ENCODE data around the gene IFI27.
"Not testable (repeated sequence)": the region's sequence is repeated elsewhere in the genome, so short reads cannot be mapped to it uniquely, and the experiment has no call there.

Gene IFI27

DNA sequence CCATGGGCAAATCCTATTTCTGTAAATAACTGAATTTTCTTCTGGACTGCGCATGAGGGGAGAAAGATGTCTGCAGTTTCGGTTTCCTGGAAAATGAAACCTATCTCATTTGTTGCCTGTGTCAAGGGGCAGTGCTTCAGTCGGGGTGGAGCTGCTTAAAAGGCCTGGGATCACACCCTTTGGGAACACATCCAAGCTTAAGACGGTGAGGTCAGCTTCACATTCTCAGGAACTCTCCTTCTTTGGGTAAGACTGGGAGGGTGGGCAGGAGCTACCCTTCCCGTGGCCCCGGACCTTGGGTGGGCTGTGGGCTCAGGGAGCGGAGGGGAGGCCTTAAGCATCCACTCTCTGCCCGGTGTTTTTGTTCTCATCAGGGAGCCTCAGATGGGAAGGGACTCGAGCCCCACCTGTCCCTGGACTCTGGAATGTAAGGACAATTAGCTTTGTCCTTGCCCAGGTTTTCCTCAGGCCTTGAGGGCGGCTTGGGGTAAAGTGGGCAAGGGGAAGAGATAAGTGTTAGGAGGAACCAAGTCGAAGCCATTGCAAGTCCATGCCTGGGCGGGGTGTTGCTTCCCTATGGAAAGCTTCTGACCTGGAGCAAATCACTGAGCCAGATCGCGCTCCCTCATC is at the start of gene IFI27:
Gene IFI27, plus strand, starts transcription at position 185 of the 630 bp plus-strand sequence.
- DNase-seq, result no peak

DNA sequence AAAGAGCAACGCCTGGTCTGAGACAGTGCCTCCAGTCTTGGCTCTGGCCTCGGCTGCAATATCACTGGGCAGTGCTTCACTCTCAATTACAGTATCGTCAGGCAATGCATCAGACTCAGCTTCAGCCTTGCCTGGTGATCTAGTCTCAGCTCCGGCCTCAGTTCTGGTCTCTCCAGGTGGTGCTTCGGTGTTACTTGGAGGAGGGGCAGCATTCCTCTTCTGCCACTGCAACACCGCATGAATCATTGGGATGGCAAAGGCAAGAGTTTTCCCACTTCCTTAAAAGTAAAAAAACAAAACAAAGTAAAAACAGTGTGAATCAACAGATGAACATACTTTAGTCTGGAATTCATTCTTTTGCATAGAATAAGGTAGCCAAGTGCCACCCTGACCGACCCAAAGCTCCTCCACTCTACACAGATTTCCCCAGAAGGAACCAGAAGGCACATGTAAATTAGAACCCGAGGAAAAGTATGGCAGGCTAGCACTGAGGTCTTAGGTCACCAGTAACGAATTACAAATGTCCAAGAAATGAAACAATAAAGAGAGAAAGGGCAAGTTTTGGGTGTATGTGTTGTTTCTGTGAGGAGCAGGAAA is 48.1 kb upstream of the IFI27 start:
- DNase-seq, result no peak

DNA sequence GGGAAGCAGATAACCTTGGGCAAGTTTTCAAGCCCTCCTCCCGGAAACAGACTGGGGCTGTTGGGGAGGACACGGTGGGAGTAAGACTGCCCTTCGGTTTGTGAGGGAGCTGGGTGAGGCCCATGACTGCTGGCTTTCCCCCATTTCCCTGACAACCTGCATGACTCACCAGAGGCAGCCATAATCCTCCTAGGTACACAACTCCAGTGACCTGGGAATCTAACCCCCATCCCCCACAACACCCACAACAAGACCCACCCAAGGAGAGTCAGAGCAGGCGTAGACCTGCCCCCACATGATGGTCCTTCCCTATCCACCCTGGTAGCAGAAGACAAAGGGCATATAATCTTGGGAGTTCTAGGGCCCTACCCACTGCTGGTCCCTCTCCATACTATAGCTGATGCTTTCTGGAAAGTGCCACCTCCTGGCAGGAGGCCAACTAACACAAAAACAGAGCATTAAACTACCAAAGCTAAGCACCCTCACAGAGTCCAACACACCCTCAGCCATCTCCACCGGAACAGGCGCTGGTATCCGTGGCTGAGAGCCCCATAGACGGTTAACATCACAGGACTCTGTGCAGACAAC is 44.4 kb upstream of the IFI27 start:
- DNase-seq, result no peak

DNA sequence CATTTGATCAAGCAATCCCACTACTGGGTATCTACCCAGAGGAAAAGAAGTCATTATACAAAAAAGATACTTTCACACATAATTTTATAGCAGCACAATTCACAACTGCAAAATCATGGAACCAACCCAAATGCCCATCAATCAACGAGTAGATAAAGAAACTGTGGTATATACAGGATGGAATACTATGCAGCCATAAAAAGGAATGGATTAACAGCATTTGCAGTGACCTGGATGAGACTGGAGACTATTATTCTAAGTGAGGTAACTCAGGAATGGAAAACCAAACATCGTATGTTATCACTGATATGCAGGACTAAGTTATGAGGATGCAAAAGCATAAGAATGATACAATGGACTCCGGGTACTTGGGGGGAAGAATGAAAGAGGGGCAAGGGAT is 38.5 kb upstream of the IFI27 start:
- not testable (repeated sequence) for DNase-seq

DNA sequence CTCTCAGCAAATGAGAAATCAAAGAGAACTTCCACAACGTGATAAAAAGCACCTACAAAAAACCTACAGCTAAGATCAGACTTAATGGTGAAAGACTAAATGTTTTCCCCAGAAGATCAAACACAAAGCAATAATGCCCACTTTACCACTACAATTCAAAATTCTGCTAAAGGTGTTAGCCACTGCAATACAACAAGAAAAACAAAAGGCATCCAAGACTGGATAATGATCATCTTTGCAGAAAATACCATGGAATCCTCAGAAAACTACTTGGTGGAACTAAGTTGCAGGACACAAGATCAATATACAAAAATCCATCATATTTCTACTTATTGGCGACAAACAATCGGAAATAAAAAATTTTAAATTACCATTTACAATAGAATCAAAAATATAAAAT is 36.0 kb upstream of the IFI27 start:
- DNase-seq, result no peak

DNA sequence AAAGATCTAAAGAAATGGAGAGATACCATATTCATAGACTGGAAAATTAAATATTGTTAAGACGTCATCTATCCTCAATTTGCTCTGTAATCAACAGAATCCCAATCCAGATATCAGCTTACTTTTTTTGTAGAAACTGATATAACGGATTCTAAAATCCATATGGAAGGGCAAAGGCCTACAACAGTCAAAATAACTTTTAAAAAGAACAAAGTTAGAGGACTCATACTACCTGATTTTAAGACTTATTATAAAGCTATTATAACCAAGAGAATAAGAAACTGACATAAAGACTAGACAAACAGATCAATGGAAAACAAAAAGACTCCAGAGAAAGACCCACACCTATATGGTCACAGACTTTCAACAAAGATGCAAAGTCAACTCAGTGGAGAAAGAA is 35.5 kb upstream of the IFI27 start:
- no peak for DNase-seq

DNA sequence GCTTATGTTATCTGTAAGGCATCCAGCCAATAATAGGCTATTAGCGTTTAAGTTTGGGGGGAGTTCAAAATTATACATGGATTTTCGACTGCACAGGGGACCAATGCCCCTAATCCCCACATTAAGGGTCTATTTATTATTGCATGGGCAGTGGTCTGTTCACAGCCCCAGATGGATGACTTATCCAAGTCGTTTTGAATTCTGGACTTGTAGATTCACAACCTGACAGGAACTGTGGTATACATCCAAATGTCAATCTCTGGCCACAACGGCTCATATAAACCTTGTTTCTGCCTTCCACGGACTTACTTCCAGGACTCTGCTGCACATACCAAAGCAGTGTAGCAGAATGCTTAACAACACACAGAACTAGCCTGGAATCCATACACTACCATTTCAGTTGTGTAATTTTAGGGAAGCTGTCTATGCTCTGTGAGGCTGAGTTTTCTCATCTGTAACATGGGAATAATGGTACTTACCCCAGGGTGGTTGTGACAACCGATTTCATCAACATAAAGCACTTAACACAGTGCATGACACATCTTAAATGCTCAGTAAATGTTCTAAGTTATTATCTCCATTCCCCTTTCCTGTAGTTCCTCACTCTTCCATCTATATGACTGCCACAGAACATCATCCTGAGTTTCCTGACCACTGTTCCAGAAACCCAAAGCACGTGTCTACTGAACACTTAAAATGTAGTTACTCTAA is 33.3 kb upstream of the IFI27 start:
- no peak for DNase-seq

DNA sequence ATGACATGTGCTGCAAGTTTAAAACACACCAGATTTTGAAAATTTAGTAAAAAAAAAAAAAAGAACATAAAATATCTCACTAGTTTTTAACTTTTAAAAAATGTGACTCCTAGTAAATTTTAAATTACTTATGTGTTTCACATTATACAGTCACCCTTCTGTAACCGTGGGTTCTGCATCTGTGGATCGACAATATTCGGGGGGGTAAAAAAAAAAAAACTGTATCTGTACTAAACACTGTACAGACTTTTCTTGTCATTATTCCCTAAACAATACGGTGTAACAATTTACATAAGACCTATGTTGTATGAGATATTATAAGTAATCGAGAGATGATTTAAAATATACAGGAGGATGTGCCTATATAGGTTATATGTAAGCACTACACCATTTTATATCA is 32.7 kb upstream of the IFI27 start:
- no peak for DNase-seq

DNA sequence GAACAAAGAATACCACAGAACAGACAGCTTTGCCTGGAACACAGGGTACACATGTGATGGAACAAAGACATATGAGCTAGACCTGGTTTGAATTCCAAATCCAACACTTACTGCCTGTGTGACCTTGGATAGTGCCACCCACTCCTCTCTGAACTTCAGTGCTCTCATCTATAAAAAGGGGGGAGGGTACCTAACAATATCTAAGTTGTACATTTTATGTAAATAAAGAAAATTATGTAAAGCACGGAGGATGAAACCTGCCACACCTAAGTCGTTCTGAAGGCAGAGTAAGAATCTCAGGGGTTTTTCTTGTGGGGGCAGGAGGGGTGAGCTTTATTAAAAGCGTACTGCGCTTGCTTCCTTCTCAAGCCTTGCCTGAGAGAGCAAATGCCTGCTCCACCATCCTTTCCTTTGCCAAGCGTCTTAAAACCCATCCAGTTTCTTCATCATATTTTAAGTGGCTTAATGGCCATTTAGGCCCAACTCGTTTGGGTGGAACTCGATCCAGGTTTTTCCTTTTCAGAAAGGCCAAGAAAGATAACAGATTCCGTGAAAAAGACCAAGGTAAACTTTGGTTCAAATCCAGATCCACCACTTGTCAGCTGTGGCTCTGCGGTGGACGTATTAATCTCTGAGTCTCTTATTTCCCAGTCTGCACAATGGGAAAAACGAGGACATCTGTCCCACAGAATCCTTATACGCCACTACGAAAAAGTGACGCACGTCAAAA is 30.5 kb upstream of the IFI27 start:
- no peak for DNase-seq

DNA sequence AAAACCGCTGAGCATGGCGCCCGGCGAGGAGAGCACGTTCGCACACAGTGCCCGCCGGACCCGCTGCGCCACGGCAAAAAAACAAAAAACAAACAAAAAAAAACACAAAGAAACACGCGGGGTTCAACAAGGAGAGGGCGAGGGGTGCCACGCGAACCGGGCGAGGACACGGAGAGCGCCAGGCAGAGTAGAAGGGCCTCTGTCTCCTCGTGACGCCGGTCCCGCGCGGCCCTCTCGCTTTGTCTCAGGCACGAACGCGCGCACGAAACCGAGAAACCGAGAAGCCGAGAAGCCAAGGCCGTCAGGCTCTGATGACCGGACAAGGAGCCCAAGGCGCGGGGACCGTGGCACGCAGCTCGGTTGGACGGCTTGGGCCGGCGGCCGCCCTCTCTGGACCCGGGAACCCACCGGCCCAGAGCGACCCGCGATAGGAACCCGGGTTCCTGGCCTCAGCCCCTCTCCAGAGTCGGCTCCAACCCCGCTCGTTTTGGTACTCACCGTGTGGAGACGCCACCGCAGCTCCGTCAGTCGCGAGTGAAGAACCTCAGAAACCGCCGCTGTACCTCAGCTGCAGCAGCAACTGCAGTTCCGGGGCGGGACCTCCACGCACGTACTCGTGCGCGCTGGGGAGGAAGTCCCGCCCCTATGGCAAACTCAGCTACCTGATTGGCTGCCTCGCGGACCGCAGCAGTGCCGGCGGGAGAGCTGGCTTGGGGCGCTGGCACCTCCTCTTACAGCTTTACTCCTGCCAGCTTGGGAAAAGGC is 29.7 kb upstream of the IFI27 start, which contains the start of the genes DDX24 and IFI27L1:
Gene DDX24, minus strand, starts transcription at position 582 of the 765 bp plus-strand sequence. CDS start 1,460 bp downstream, outside the sequence.
Gene IFI27L1, plus strand, starts transcription at position 690 of the 765 bp plus-strand sequence. CDS start 15,628 bp downstream, outside the sequence.
- peak; percentile 91 to 96 (median 94) for DNase-seq

DNA sequence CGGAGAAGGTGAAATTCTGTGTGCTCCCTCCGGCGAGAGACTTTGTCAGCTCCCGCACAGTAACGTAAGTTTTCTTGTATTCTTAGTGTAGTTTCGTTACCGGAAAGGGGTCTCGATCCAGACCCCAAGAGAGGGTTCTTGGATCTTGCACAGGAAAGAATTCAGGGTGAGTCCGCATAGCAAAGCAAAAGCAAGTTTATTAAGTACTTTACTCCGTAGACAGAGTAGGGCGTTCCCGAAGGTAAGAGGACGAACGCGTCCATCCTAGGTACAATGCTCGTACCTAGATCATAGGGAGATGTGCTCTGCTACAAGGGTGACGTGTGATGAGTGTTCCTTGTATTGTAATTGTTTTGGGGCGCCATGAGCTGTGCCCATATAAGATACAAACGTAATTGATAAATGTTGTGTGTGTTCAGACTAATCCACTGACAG is 29.1 kb upstream of the IFI27 start:
- DNase-seq, result no peak

DNA sequence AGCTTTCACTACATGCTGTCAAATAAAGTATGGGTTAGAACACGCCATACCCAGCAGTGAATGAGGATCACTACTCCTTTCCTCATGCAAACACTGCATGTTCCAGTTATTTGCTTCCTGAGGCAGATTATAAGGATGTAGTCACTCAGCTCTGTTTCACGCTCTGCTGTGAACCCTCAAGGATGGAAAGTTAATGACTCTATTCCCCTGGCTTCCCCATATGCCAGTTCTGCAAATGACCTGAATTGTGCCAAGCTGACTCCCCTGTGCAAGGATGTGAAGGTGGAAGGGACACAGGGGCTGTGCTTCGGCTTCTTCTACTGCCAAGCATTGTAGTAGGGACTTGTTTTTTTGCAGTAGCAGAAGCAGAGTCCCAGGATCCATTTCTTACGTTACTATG is 22.6 kb upstream of the IFI27 start:
- DNase-seq, result no peak

DNA sequence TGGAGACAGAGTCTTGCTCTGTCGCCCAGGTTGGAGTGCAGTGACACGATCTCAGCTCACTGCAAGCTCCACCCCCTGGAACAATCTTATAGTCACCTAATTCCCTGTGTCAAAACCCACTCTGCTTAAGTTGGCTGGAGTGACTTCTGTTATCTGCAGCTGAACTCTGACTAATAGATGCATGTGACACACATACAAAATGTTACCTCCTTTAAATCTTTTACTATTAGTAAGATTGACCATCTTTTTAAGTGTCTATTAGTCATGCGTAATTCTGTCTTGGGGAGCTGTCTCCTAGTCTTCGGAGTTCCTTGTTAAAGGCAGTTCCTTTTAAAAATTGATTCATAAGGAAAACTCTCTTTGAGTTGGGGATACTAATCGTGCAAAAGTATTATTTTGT is 22.0 kb upstream of the IFI27 start:
- DNase-seq, result no peak

DNA sequence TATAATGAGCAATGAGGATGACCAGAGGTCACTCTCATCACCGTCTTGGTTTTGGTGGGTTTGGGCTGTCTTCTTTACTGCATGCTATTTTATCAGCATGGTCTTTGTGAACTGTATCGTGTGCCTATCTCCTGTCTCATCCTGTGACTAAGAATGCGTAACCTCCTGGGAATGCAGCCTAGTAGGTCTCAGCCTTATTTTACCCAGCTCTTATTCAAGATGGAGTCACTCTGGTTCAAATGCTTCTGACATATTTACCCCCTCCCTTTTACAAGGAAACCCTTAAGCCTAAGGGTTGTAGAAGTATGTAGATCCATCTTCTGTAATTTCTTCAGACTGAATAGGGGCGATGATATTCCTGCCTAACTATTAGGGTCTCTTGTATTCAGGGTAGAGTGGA is 21.1 kb upstream of the IFI27 start:
- DNase-seq, result no peak

DNA sequence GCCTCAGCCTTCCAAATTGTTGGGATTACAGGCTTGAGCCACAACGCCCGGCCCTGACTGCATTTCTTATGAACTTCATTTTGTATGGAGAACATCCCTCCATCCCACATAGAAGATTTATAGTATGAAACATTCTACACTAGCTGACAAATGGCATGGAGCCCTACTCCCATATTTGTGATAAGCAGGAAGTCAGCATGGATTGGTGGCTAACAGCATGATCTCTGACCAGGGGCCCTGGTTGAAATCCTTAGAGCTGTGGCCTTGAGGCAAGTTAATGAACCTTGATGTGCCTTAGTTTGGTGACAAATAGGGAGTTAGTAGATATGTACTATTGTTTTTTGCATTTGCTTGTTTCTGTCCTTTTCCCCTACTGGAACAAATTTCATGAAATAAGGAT is 17.1 kb upstream of the IFI27 start:
- DNase-seq, result no peak

DNA sequence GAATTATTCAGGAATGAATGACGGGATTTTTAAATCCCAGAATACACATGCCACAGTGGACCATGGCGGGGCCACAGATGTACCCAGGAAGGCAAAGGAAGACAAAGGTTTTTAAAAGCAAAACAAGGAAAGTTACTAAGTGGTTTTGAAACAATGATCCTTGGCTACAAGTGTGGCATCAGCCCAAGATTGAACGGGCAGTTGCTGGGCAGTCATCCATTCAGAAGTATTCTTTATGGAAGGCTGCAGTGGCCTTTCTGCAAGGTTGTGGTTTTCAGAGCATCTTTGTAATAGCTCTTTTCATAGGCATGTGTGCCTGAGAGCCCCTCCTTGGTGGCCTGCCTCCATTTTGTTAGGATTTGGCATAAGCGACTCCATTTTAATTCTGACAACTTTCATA is 13.4 kb upstream of the IFI27 start:
- DNase-seq, result no peak

DNA sequence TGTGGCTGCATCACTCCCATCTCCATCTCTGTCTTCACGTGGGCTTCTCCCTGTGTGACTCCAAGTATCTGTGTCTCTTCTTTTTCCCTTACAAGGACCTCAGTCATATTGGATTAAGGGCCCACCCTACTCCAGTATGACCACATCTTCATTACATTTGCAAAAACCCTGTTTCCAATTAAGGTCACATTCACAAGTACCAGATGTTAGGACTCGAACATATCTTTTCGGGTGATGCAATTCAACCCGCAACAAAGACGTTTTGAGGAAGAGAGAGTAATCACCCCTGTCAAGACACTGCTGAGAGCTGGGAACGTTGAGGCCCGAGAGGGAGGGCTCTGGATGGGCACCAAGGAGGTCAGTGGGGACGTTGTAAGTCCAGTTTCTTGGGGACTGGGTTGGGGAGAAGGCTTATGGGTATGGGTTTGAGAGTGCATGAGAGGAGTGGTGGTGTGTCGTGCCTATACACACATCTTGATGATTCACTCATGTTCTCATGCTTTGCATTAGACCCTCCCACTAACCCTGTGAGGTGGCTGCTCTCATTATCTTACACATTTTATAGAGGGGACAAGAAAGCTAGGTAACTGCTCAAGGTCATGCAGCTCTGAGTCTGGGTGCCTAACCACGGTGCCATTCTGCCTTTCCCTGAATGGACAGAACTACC is 12.1 kb upstream of the IFI27 start:
- no peak for DNase-seq

DNA sequence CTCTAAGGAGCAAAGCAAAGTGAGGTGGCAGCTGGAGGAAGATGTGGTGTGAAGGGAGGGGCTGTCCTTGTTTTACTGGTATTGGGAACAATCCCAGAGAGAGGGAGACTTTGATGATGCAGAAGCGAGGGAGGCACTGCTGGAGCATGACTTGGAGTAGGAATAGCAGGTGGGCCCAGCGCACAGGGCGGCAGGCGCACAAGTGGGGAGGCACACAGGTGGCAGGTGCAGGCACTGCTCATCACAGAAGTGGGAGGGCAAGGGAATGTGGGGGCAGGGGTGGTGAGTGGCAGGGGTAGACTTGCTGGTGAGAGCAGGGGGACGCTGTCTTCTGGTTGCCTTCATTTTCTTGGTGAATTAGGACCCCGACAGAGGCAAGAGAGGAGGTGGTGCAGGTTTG is 11.5 kb upstream of the IFI27 start:
- no peak for DNase-seq

DNA sequence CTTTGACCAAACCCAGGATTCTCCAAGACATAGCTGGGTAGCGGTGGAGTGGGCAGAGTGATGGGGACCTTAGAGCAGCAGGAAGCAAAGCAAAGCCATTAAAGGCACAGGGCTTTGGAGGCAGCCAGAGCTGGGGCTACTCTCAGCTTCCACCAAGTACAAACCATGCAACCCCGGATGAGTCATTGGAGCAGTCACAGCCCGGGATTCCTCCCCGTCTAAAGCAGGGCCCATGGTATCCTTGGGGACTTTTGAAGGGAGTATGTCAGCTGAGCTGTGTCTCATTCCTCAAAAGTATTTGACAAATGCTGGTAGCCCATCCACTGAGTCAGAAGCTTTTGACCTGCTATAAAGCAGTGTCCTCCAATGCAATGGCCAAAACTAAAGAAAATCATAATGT is 9.7 kb upstream of the IFI27 start:
- no peak for DNase-seq

DNA sequence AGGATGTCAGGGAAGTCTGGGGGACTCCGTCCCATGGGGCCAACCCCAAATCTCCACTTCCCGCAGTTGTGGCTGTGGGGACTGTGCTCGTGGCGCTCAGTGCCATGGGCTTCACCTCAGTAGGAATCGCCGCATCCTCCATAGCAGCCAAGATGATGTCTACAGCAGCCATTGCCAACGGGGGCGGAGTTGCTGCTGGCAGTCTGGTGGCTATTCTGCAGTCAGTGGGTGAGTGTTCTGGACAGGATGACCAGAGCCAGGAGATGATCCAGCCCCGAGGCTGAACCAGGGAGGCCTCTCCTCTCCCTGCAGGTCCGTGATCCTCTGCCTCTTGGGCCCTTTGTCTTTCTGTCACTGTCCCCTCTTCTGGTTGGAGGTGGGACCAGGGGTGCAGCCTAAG is 8.8 kb upstream of the IFI27 start:
- no peak for DNase-seq

DNA sequence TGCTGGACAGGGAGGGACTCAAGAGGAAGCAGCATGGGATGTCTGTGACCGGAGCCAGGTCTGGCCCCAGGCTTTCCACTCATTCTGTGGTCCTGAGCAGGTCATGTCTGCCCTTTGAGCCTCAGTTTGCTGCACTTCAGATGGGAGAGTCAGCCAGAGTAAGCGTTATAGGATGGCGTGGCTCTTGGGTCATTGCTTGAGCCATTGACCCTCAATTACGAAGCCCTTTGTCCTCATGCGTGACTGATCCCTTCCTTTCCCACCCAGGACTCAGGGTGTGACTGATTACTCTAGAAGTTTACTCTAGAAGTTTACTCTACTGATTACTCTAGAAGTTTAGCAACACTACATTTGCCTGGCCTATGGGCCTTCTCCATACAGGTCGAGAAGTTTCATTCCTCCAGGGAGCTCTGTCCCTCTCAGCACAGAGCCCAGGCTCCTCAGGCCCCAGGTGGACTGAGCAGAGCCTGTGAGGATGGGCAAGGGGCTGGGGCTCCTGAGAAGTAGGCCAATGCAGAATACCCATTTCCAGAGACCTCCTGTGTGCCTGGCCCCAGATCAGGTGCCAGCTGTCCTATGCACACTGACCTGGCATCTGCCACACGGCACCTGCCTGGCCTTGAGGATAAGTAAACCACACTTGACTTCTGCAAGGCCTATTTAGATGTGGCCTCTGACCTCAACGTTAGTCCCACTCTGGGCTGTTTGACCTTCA is 7.6 kb upstream of the IFI27 start:
- no peak for DNase-seq
